WTC11 (cell line): Measurements from ENCODE around the gene PUM1. TPM values are rescaled to one million over a fixed set of nuclear protein-coding genes. Genes with fewer than 3 reads are reported as not detected.

Experiments used
- ATAC-seq: fragments of 200-7000 bp; cut with Tn5 transposase; 2 replicates; pipeline ENCODE4 v1.10.0; 2021; ENCODE audit warnings: mild to moderate bottlenecking, moderate library complexity
- CTCF ChIA-PET: fragments of 300-600 bp; sonication (Branson Sonifier 250); formaldehyde crosslinking; loops from one replicate; lab custom pipeline; 2021; ENCODE audit warnings: antibody characterized with exemption; lab: Charles Lee
- POLR2A ChIA-PET: fragments of 350-600 bp; sonication (Branson Sonifier 250); formaldehyde crosslinking; loops from one replicate; lab custom pipeline; 2021; ENCODE audit warnings: antibody characterized with exemption; lab: Charles Lee
- DNase-seq: peaks from one replicate; pipeline ENCODE4 v3.0.0; 2021; ENCODE audit warnings: low spot score
- H3K27ac Mint-ChIP-seq: 2 replicates; pipeline ENCODE4 v1.8.0; 2021; ENCODE audit warnings: mixed read lengths
- H3K27me3 Mint-ChIP-seq: 2 replicates; pipeline ENCODE4 v1.8.0; 2021; ENCODE audit warnings: low read depth, mild to moderate bottlenecking, moderate library complexity, mixed read lengths
- H3K36me3 Mint-ChIP-seq: 2 replicates; pipeline ENCODE4 v1.8.0; 2021; ENCODE audit warnings: mixed read lengths
- H3K4me1 Mint-ChIP-seq: 2 replicates; pipeline ENCODE4 v1.8.0; 2022; ENCODE audit warnings: mixed read lengths
- H3K4me3 Mint-ChIP-seq: 2 replicates; pipeline ENCODE4 v1.8.0; 2021; ENCODE audit warnings: mild to moderate bottlenecking, moderate library complexity, mixed read lengths
- H3K9me3 Mint-ChIP-seq: 2 replicates; pipeline ENCODE4 v1.8.0; 2021; ENCODE audit warnings: mixed read lengths
- CBFB ChIP-seq: sonication (generic); formaldehyde crosslinking; IDR thresholded peaks from 2 replicates; pipeline ENCODE4 v1.8.1; 2022; ENCODE audit warnings: mild to moderate bottlenecking, low read depth, missing genetic modification reagents
- E2F4 ChIP-seq: sonication (generic); formaldehyde crosslinking; IDR thresholded peaks from 2 replicates; pipeline ENCODE4 v1.8.1; 2022; ENCODE audit warnings: low read depth, mild to moderate bottlenecking, moderate library complexity, missing genetic modification reagents, borderline replicate concordance
- ESRRA ChIP-seq: sonication (generic); formaldehyde crosslinking; IDR thresholded peaks from 2 replicates; pipeline ENCODE4 v1.8.1; 2022; ENCODE audit warnings: mild to moderate bottlenecking, missing genetic modification reagents, borderline replicate concordance
- HMGA2 ChIP-seq: fragments of 250-450 bp; sonication (Bioruptor Pico); IDR thresholded peaks from 2 replicates; pipeline ENCODE4 v1.4.0; 2021; ENCODE audit warnings: mild to moderate bottlenecking, moderate library complexity
- IRF1 ChIP-seq: sonication (generic); formaldehyde crosslinking; IDR thresholded peaks from 2 replicates; pipeline ENCODE4 v1.8.0; 2023; ENCODE audit warnings: missing genetic modification reagents
- IRF2 ChIP-seq: sonication (generic); formaldehyde crosslinking; IDR thresholded peaks from 2 replicates; pipeline ENCODE4 v1.8.0; 2022; ENCODE audit warnings: low read depth, missing genetic modification reagents, borderline replicate concordance
- KAT7 ChIP-seq: sonication (generic); formaldehyde crosslinking; IDR thresholded peaks from 2 replicates; pipeline ENCODE4 v1.8.1; 2023; ENCODE audit warnings: missing genetic modification reagents, mild to moderate bottlenecking, borderline replicate concordance
- PRRX2 ChIP-seq: fragments of 250-450 bp; sonication (Bioruptor Pico); IDR thresholded peaks from 2 replicates; pipeline ENCODE4 v1.8.0; 2021; ENCODE audit warnings: mild to moderate bottlenecking
- RELA ChIP-seq: sonication (generic); formaldehyde crosslinking; IDR thresholded peaks from 2 replicates; pipeline ENCODE4 v1.8.1; 2022; ENCODE audit warnings: missing genetic modification reagents, mild to moderate bottlenecking, borderline replicate concordance
- SMAD3 ChIP-seq: sonication (generic); formaldehyde crosslinking; IDR thresholded peaks from 2 replicates; pipeline ENCODE4 v1.8.0; 2022; ENCODE audit warnings: missing genetic modification reagents, mild to moderate bottlenecking, borderline replicate concordance
- SMAD4 ChIP-seq: sonication (generic); formaldehyde crosslinking; IDR thresholded peaks from 2 replicates; pipeline ENCODE4 v1.8.0; 2022; ENCODE audit warnings: mild to moderate bottlenecking, missing genetic modification reagents
- SOX15 ChIP-seq: fragments of 250-450 bp; sonication (Bioruptor Pico); IDR thresholded peaks from 2 replicates; pipeline ENCODE4 v1.9.0; 2021; ENCODE audit warnings: mild to moderate bottlenecking
- ZBTB43 ChIP-seq: sonication (generic); formaldehyde crosslinking; IDR thresholded peaks from 2 replicates; pipeline ENCODE4 v1.8.1; 2023; ENCODE audit warnings: mild to moderate bottlenecking, missing genetic modification reagents
- ZNF263 ChIP-seq: sonication (generic); formaldehyde crosslinking; IDR thresholded peaks from 2 replicates; pipeline ENCODE4 v1.8.1; 2022; ENCODE audit warnings: low read depth, mild to moderate bottlenecking, moderate library complexity, missing genetic modification reagents
- ZNF671 ChIP-seq: fragments of 250-450 bp; sonication (Bioruptor Pico); IDR thresholded peaks from 2 replicates; pipeline ENCODE4 v1.8.0; 2021; ENCODE audit warnings: mild to moderate bottlenecking
- total RNA-seq: library from RNA; stranded (reverse); gene quantifications from 3 replicates; pipeline ENCODE4 v1.2.3, GENCODE V29; 2021
- TF ChIP-seq, protein P1 (sequence below): fragments of 200-600 bp; IDR thresholded peaks from 2 replicates; pipeline ENCODE4 v1.8.0; 2022; ENCODE audit warnings: antibody characterized with exemption

The PUM1 gene
- total RNA-seq, 1 experiment from 2014 or later, result 147 TPM

GRCh38 chr1:30906631-30907441 is 158.7 kb downstream of the PUM1 start:
- no peaks in the 10 kb centered on the region for H3K36me3 Mint-ChIP-seq
- H3K4me3 Mint-ChIP-seq, result peak overlapping the region; percentile 82
- no peak overlapping the region for H3K27ac Mint-ChIP-seq
- no peak for DNase-seq
- no peak for ATAC-seq
- ChIA-PET CTCF (interaction anchor here (0.8 to 17.8 kb wide), 5 partner anchors 34 to 188 kb away, joined by 3 to 606 read pairs (median 4); no protein-coding TSS in a partner anchor), POLR2A (no interaction called here)
- H3K27me3 Mint-ChIP-seq, result peaks cover 17% of the 10 kb centered on the region
- TF ChIP-seq IRF2 (CRISPR knock-in tag) (no peak), SMAD4 (no peak), E2F4 (no peak), PRRX2 (CRISPR knock-in tag) (no peak), SOX15 (CRISPR knock-in tag) (no peak), ZBTB43 (CRISPR knock-in tag) (no peak)
- TF ChIP-seq, protein P1, sequence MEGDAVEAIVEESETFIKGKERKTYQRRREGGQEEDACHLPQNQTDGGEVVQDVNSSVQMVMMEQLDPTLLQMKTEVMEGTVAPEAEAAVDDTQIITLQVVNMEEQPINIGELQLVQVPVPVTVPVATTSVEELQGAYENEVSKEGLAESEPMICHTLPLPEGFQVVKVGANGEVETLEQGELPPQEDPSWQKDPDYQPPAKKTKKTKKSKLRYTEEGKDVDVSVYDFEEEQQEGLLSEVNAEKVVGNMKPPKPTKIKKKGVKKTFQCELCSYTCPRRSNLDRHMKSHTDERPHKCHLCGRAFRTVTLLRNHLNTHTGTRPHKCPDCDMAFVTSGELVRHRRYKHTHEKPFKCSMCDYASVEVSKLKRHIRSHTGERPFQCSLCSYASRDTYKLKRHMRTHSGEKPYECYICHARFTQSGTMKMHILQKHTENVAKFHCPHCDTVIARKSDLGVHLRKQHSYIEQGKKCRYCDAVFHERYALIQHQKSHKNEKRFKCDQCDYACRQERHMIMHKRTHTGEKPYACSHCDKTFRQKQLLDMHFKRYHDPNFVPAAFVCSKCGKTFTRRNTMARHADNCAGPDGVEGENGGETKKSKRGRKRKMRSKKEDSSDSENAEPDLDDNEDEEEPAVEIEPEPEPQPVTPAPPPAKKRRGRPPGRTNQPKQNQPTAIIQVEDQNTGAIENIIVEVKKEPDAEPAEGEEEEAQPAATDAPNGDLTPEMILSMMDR, result no peak
- H3K4me1 Mint-ChIP-seq, result peaks cover 59% of the 10 kb centered on the region
- no peaks in the 10 kb centered on the region for H3K9me3 Mint-ChIP-seq

DNA sequence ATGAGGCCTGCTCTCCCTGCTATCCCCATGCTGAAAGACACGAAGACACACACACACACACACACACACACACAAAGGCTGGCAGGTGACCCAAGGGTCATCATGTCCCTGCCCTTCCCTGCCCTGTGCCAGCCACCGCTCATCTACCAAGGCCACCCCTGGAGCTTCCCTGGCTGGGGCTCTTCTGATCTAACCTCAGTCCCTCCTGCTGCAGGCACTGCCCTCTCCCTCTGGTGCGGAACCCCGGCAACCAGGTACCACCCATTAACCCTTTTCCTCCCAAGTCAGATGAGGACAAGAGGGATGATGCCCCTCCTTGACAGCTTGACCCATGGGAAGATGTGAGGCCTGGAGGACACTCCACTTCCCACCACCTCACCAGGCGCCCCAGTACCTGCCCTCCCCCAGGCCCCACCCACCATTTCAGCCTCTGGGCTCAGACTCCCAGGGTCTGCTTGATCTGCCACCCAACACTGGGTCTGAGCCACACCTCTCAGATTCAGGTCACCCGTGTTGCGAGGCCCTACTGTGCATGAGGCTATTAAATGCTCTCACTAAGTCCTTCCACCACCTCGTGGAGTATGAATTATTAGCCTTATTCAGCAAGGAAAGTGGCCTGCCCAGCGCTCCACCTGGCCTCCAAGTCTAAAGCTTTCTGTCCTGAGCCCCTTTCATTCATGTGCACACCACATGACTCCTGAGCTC is 159.4 kb downstream of the PUM1 start:
- H3K4me1 Mint-ChIP-seq, result peaks cover 62% of the 10 kb centered on the region
- ChIA-PET POLR2A (no interaction called here), CTCF (interaction anchor here (1.2 to 17.8 kb wide), 4 partner anchors 106 to 187 kb away, joined by 4 to 606 read pairs (median 11); no protein-coding TSS in a partner anchor)
- H3K4me3 Mint-ChIP-seq, result no peak overlapping the region
- DNase-seq (no peak), ATAC-seq (no peak)
- H3K27ac Mint-ChIP-seq, result no peak overlapping the region
- no peak for TF ChIP-seq ZNF671 (CRISPR knock-in tag)
- TF ChIP-seq RELA (CRISPR knock-in tag), result no peak
- no peak for TF ChIP-seq HMGA2
- no peak for TF ChIP-seq ESRRA
- TF ChIP-seq ZBTB43 (CRISPR knock-in tag), result no peak
- TF ChIP-seq KAT7, result no peak
- no peak for TF ChIP-seq SMAD4
- no peak for TF ChIP-seq IRF2 (CRISPR knock-in tag)
- no peak for TF ChIP-seq SMAD3 (CRISPR knock-in tag)
- TF ChIP-seq CBFB (CRISPR knock-in tag), result no peak
- TF ChIP-seq IRF1 (CRISPR knock-in tag), result no peak
- TF ChIP-seq ZNF263 (CRISPR knock-in tag), result no peak
- H3K27me3 Mint-ChIP-seq, result peaks cover 17% of the 10 kb centered on the region
- no peaks in the 10 kb centered on the region for H3K36me3 Mint-ChIP-seq
- H3K9me3 Mint-ChIP-seq, result no peaks in the 10 kb centered on the region
